Neutrophil (primary cell): Measurements from ENCODE around the gene GULP1.
"Not testable (repeated sequence)": the region's sequence is repeated elsewhere in the genome, so short reads cannot be mapped to it uniquely, and the experiment has no call there.

Experiments used
- H3K27ac ChIP-seq: fragments of 200-600 bp; sonication (generic); 2 replicates; pipeline ENCODE4 v1.5.1; 2016; ENCODE audit warnings: mild to moderate bottlenecking, moderate library complexity
- H3K27me3 ChIP-seq: fragments of 200-600 bp; sonication (generic); 2 replicates; pipeline ENCODE4 v1.6.0; 2016; ENCODE audit warnings: mild to moderate bottlenecking
- H3K36me3 ChIP-seq: fragments of 200-600 bp; sonication (generic); 2 replicates; pipeline ENCODE4 v1.5.1; 2017
- H3K4me1 ChIP-seq, 2 experiments: fragments of 200-600 bp in 1 of 2; sonication (generic) in 1 of 2; 1 replicate in 1 of 2; 2 replicates in 1 of 2; pipeline versions ENCODE4 v1.5.1 to v1.6.1; 2013 to 2016; ENCODE audit warnings: low read depth in 1 of 2, low read length in 1 of 2, mild to moderate bottlenecking in 1 of 2, moderate library complexity in 1 of 2; ENCODE audit not compliant: control insufficient read depth in 1 of 2, insufficient read depth in 1 of 2
- H3K4me3 ChIP-seq, 2 experiments: fragments of 200-600 bp in 1 of 2; sonication (generic) in 1 of 2; 1 replicate in 1 of 2; 2 replicates in 1 of 2; pipeline ENCODE4 v1.5.1; 2013 to 2016; ENCODE audit warnings: low read depth in 1 of 2, low read length in 1 of 2, mild to moderate bottlenecking in 1 of 2, moderate library complexity in 1 of 2
- H3K9me3 ChIP-seq: fragments of 200-600 bp; sonication (generic); 2 replicates; pipeline ENCODE4 v1.5.1; 2016
- CTCF ChIP-seq: fragments of 200-600 bp; sonication (generic); IDR thresholded peaks from 2 replicates; pipeline ENCODE4 v1.5.1; 2016; ENCODE audit warnings: antibody characterized with exemption

GULP1 gene

DNA sequence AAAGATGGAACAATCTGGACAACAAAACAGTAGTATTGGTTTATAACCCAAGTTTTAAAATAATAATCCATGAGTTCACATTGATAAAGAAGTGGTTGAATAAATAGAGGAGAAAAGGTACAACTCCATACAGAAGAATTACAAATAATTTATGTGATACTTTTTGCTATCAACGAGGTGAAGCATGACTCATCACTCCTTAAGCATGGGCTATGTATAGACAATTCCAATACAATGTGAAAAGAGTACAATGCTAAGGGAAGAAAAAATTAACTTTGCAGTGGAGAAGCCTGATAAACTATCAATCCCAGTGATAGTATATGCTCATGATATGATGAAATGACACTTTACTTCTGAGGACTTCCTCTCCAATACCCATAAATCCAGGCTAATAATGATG, 312.9 kb downstream of the GULP1 start:
- Histone ChIP-seq H3K4me3 (no peak overlapping the region), H3K27me3 (no peaks in the 10 kb centered on the region), H3K4me1 (no peaks in the 10 kb centered on the region), H3K9me3 (no peaks in the 10 kb centered on the region), H3K36me3 (no peaks in the 10 kb centered on the region), H3K27ac (no peak overlapping the region)
- no peak for TF ChIP-seq CTCF

DNA sequence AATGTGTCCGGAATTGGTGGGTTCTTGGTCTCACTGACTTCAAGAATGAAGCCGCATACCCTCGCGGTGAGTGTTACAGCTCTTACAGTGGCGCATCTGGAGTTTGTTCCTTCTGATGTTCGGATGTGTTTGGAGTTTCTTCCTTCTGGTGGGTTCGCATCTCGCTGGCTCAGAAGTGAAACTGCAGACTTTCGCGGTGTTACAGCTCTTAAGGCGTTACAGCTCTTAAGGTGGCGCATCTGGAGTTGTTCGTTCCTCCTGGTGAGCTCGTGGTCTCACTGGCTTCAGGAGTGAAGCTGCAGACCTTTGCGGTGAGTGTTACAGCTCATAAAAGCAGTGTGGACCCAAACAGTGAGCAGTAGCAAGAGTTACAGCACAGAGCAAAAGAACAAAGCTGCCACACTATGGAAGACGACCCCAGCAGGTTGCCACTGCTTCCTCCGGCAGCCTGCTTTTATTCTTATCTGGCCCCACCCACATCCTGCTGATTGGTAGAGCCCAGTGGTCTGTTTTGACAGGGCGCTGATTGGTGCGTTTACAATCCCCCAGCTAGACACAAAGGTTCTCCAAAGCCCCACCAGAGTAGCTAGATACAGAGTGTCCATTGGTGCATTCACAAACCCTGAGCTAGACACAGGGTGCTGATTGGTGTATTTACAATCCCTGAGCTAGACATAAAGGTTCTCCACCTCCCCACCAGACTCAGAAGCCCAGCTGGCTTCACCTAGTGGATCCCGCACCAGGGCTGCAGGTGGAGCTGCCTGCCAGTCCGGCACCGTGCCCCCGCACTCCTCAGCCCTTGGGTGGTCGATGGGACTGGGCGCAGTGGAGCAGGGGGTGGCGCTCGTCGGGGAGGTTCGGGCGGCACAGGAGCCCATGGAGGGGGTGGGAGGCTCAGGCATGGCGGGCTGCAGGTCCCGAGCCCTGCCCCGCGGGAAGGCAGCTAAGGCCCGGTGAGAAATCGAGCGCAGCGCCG, 314.2 kb downstream of the GULP1 start:
- not testable (repeated sequence) for H3K27ac ChIP-seq, H3K27me3 ChIP-seq, H3K36me3 ChIP-seq, H3K4me3 ChIP-seq, H3K4me1 ChIP-seq, H3K9me3 ChIP-seq

DNA sequence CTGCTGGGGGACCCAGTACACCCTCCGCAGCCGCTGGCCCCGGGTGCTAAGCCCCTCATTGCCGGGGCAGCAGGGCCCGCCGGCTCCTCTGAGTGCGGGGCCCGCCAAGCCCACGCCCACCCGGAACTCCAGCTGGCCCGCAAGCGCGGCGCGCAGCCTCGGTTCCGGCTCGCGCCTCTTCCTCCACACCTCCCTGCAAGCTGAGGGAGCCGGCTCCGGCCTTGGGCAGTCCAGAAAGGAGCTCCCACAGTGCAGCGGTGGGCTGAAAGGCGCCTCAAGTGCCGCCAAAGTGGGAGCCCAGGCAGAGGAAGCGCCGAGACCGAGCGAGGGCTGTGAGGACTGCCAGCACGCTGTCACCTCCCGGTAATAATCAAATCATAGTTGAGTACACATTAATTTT, 314.9 kb downstream of the GULP1 start:
- not testable (repeated sequence) for H3K27ac ChIP-seq, H3K27me3 ChIP-seq, H3K36me3 ChIP-seq, H3K4me3 ChIP-seq, H3K9me3 ChIP-seq, H3K4me1 ChIP-seq

DNA sequence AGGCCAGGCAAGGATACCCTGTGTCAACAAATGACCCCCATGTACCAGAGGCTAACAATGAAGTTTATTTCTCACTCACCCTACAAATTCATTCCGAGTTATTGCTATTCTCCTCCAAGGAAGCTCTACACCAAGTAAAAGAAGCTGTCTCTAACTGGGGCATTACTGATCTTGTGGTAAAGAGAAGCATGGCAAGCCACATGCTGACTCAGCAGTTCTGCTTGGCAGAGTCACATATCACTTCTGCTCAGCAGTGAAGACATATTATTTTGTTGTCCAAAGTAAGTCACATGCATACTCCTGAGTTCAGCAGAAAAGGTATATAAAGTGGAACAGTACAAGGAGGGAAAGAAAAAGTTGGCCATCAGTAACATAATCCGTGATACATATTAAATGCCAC, 315.8 kb downstream of the GULP1 start:
- H3K27ac ChIP-seq = no peak overlapping the region
- no peak overlapping the region for H3K4me3 ChIP-seq
- no peaks in the 10 kb centered on the region for H3K4me1 ChIP-seq
- no peaks in the 10 kb centered on the region for H3K9me3 ChIP-seq
- no peaks in the 10 kb centered on the region for H3K27me3 ChIP-seq
- no peak for TF ChIP-seq CTCF
- no peaks in the 10 kb centered on the region for H3K36me3 ChIP-seq

GRCh38 chr2:188609321-188610049, 317.8 kb downstream of the GULP1 start:
- H3K27me3 ChIP-seq = no peaks in the 10 kb centered on the region
- H3K4me3 ChIP-seq = no peak overlapping the region
- H3K36me3 ChIP-seq = no peaks in the 10 kb centered on the region
- H3K4me1 ChIP-seq = no peaks in the 10 kb centered on the region
- no peak overlapping the region for H3K27ac ChIP-seq
- no peak for TF ChIP-seq CTCF
- H3K9me3 ChIP-seq = no peaks in the 10 kb centered on the region

GRCh38 chr2:188610050-188610444, 318.4 kb downstream of the GULP1 start:
- no peaks in the 10 kb centered on the region for H3K4me1 ChIP-seq
- no peaks in the 10 kb centered on the region for H3K36me3 ChIP-seq
- H3K9me3 ChIP-seq = no peaks in the 10 kb centered on the region
- no peak overlapping the region for H3K4me3 ChIP-seq
- no peak overlapping the region for H3K27ac ChIP-seq
- no peak for TF ChIP-seq CTCF
- H3K27me3 ChIP-seq = no peaks in the 10 kb centered on the region
